Mesothelial cell of epicardium (in vitro differentiated cells): ENCODE measurements around the gene OR6C68. TPM values are rescaled to one million over a fixed set of nuclear protein-coding genes. Genes with fewer than 3 reads are reported as not detected.
"Not testable (repeated sequence)": the region's sequence is repeated elsewhere in the genome, so short reads cannot be mapped to it uniquely, and the experiment has no call there.

Experiments
- DNase-seq, 2 experiments: peaks; one replicate each; pipeline ENCODE4 v3.0.0; 2021; ENCODE audit warnings: low spot score in 2 of 2; ENCODE audit not compliant: unreplicated experiment in 2 of 2
- H3K27ac Mint-ChIP-seq: 2 replicates; pipeline ENCODE4 v1.8.0; 2021; ENCODE audit warnings: mixed read lengths
- H3K27me3 Mint-ChIP-seq: 2 replicates; pipeline ENCODE4 v1.8.0; 2021; ENCODE audit warnings: low read depth, mixed read lengths
- H3K36me3 Mint-ChIP-seq: 2 replicates; pipeline ENCODE4 v1.8.0; 2021; ENCODE audit warnings: mixed read lengths
- H3K4me1 Mint-ChIP-seq: 2 replicates; pipeline ENCODE4 v1.8.0; 2021; ENCODE audit warnings: mixed read lengths
- H3K4me3 Mint-ChIP-seq: 2 replicates; pipeline ENCODE4 v1.8.0; 2021; ENCODE audit warnings: mild to moderate bottlenecking, moderate library complexity, mixed read lengths
- H3K9me3 Mint-ChIP-seq: 2 replicates; pipeline ENCODE4 v1.8.0; 2021; ENCODE audit warnings: mixed read lengths
- CTCF ChIP-seq: fragments of 200-600 bp; sonication (generic); IDR thresholded peaks from one replicate; pipeline ENCODE4 v1.5.0; 2021; ENCODE audit warnings: antibody characterized with exemption; ENCODE audit not compliant: unreplicated experiment
- total RNA-seq: library from RNA; stranded (reverse); gene quantifications from 3 replicates; pipeline ENCODE4 v1.2.1, GENCODE V29; 2021

OR6C68 gene
- total RNA-seq, 1 donor from 2014 or later: not detected

- H3K9me3 Mint-ChIP-seq: no peaks in the 10 kb centered on the region
- H3K27me3 Mint-ChIP-seq: peaks cover 8% of the 10 kb centered on the region
- H3K4me3 Mint-ChIP-seq: no peak overlapping the region
- H3K4me1 Mint-ChIP-seq: no peaks in the 10 kb centered on the region
- no peaks in the 10 kb centered on the region for H3K36me3 Mint-ChIP-seq
- no peak overlapping the region for H3K27ac Mint-ChIP-seq
- DNase-seq: no peak
- no peak for TF ChIP-seq CTCF
These were observed 24.3 kb upstream of the OR6C68 start for GRCh38 chr12:55467836-55468235.

- Mint-ChIP-seq H3K27me3 (peaks cover 7% of the 10 kb centered on the region), H3K27ac (no peak overlapping the region), H3K4me3 (no peak overlapping the region), H3K4me1 (no peaks in the 10 kb centered on the region), H3K36me3 (no peaks in the 10 kb centered on the region), H3K9me3 (no peaks in the 10 kb centered on the region)
- no peak for TF ChIP-seq CTCF
- no peak for DNase-seq
These were observed 22.9 kb upstream of the OR6C68 start for GRCh38 chr12:55469291-55469690.

- DNase-seq: no peak
These were observed 21.9 kb upstream of the OR6C68 start, which contains the start of gene OR6C70 for GRCh38 chr12:55470088-55470829. OR6C70 (minus strand) TSS chr12:55470138; CDS start chr12:55470138, 0 bp downstream.

GRCh38 chr12:55472264-55472663 lies 19.9 kb upstream of the OR6C68 start:
- Mint-ChIP-seq H3K4me3 (no peak overlapping the region), H3K9me3 (no peaks in the 10 kb centered on the region), H3K36me3 (no peaks in the 10 kb centered on the region), H3K27ac (no peak overlapping the region), H3K4me1 (no peaks in the 10 kb centered on the region), H3K27me3 (peaks cover 7% of the 10 kb centered on the region)
- no peak for TF ChIP-seq CTCF
- DNase-seq: no peak

More at GRCh38 chr12:55470088-55470829, 21.9 kb upstream of the OR6C68 start, which contains the start of gene OR6C70:
- no peaks in the 10 kb centered on the region for H3K9me3 Mint-ChIP-seq
- H3K4me1 Mint-ChIP-seq: no peaks in the 10 kb centered on the region
- TF ChIP-seq CTCF: no peak
- no peak within 1 kb of the TSS for H3K4me3 Mint-ChIP-seq
- no peak within 1 kb of the TSS for H3K27ac Mint-ChIP-seq
- H3K36me3 Mint-ChIP-seq: no peaks in the 10 kb centered on the region
- peaks cover 7% of the 10 kb centered on the region for H3K27me3 Mint-ChIP-seq

- not testable (repeated sequence) for H3K4me3 Mint-ChIP-seq, H3K9me3 Mint-ChIP-seq, H3K27ac Mint-ChIP-seq, H3K4me1 Mint-ChIP-seq, DNase-seq, H3K36me3 Mint-ChIP-seq, H3K27me3 Mint-ChIP-seq
These were observed 13.0 kb upstream of the OR6C68 start for GRCh38 chr12:55479136-55479535.

- H3K4me1 Mint-ChIP-seq, H3K27ac Mint-ChIP-seq, DNase-seq, H3K36me3 Mint-ChIP-seq, H3K27me3 Mint-ChIP-seq, H3K9me3 Mint-ChIP-seq: not testable (repeated sequence)
- H3K4me3 Mint-ChIP-seq: peak overlapping the region; percentile 63
These were observed 7.9 kb upstream of the OR6C68 start for GRCh38 chr12:55484284-55484683.
